Measurements from ENCODE around the gene SORCS2. TPM values are rescaled to one million over a fixed set of nuclear protein-coding genes. Genes with fewer than 3 reads are reported as not detected.

SORCS2 gene
- total and polyA plus RNA-seq, 2 of the 4 experiments (the other 2 are of a cell fraction) = 0.36 to 0.62 TPM

GRCh38 chr4:7421356-7422150 lies 229.2 kb downstream of the SORCS2 start:
- Histone ChIP-seq H2BK20ac (ENCODE audit: low read depth, low read length) (no peak overlapping the region), H3K9me3 (ENCODE audit: control insufficient read depth, insufficient read depth, low read length) (no peaks in the 10 kb centered on the region), H3K4me1 (ENCODE audit: control insufficient read depth, insufficient read depth, low read length) (no peaks in the 10 kb centered on the region), H2AK9ac (replicated peaks; ENCODE audit: low read depth, low read length, poor library complexity) (no peak overlapping the region), H3K56ac (ENCODE audit: extremely low read depth, insufficient read depth, low read length) (no peak overlapping the region), H2AK5ac (ENCODE audit: low read depth, low read length) (no peak overlapping the region), H2BK5ac (ENCODE audit: low read depth, low read length, poor library complexity, severe bottlenecking) (no peak overlapping the region), H3K27me3 (ENCODE audit: control insufficient read depth, insufficient read depth, low read length) (peaks cover 8% of the 10 kb centered on the region; the same call in 1 of the 2 replicates), H3K36me3 (ENCODE audit: control insufficient read depth, insufficient read depth, low read length) (no peaks in the 10 kb centered on the region), H3K9me1 (ENCODE audit: insufficient read depth, low read length) (no peaks in the 10 kb centered on the region), H3K27ac (ENCODE audit: insufficient read depth, low read length) (no peak overlapping the region), H3K4me3 (ENCODE audit: insufficient read depth, low read depth, low read length) (no peak overlapping the region), H2AFZ (replicated peaks; ENCODE audit: low read length, poor library complexity) (no peak overlapping the region), H4K20me1 (ENCODE audit: insufficient read depth, low read length) (no peaks in the 10 kb centered on the region), H3K4ac (ENCODE audit: low read depth, low read length) (no peak overlapping the region), H4K91ac (ENCODE audit: insufficient read depth, low read depth, low read length) (no peak overlapping the region), H2BK15ac (ENCODE audit: low read depth, low read length) (no peak overlapping the region), H3K23ac (ENCODE audit: low read depth, low read length) (no peak overlapping the region), H3K14ac (replicated peaks; ENCODE audit: low read depth, low read length) (no peak overlapping the region), H3K79me1 (ENCODE audit: low read depth in 1 of 2, low read length in 2 of 2) (no peaks in the 10 kb centered on the region), H3K4me2 (ENCODE audit: low read depth, low read length) (no peak overlapping the region), H2BK120ac (ENCODE audit: low read depth, low read length) (no peak overlapping the region), H3K9ac (ENCODE audit: low read depth, low read length) (no peak overlapping the region), H4K8ac (ENCODE audit: low read depth in 2 of 2, low read length in 2 of 2) (no peak overlapping the region), H3K18ac (ENCODE audit: low read depth, low read length) (no peak overlapping the region), H4K5ac (ENCODE audit: low read depth, low read length) (no peak overlapping the region)
- ChIA-PET POLR2A (ENCODE audit: unreplicated experiment) (no interaction called here), CTCF (no interaction called here)
- TF ChIP-seq SMC3 (IDR thresholded peaks at IDR 0.05; ENCODE audit: low read depth, low read length) = no peak
- TF ChIP-seq ELK1 (IDR thresholded peaks at IDR 0.05; ENCODE audit: borderline replicate concordance, low read depth, low read length) = no peak
- TF ChIP-seq MAFK (IDR thresholded peaks at IDR 0.05; ENCODE audit: low read depth, low read length) = no peak
- TF ChIP-seq NFE2L2 (IDR thresholded peaks at IDR 0.05; ENCODE audit: low read depth, low read length) = no peak
- TF ChIP-seq MXI1 (IDR thresholded peaks at IDR 0.05; ENCODE audit: borderline replicate concordance, low read depth, low read length) = no peak
- TF ChIP-seq CEBPB (IDR thresholded peaks at IDR 0.05; ENCODE audit: low read depth, low read length) = no peak
- no peak for TF ChIP-seq POLR2A (IDR thresholded peaks at IDR 0.05; ENCODE audit: low read depth, low read length)
- no peak for TF ChIP-seq USF2 (IDR thresholded peaks at IDR 0.05; ENCODE audit: low read depth, low read length)
- no peak for TF ChIP-seq BHLHE40 (IDR thresholded peaks at IDR 0.05; ENCODE audit: low read depth, low read length)
- no peak for TF ChIP-seq RCOR1 (IDR thresholded peaks at IDR 0.05; ENCODE audit: insufficient replicate concordance, low read length)
- no peak for TF ChIP-seq CHD1 (IDR thresholded peaks at IDR 0.05; ENCODE audit: low read depth, low read length)
- ATAC-seq (ENCODE audit: low read depth) = no peak
- 58% methylated on average over 7 of the region's 24 CpGs; no CpG with 5 or more reads in 1 of the 2 experiments for WGBS, 2 experiments (ENCODE audit: extremely low coverage in 2 of 2, insufficient read length in 1 of 2)
- intact Hi-C loops (cut with micrococcal nuclease) = no loop called here
- in situ Hi-C loops (cut with MboI; ENCODE audit: low sequenced_read_pairs) = no loop called here
- no peak for DNase-seq
- dilution Hi-C loops (cut with HindIII; ENCODE audit: low sequenced_read_pairs, unreplicated experiment) = no loop called here
- BruUV-seq (replicated peaks) = no TSS peak
